MM.1S (cell line): ENCODE data around the gene WDFY4.

Source experiments
- EZH2 ChIP-seq: fragments of 300-600 bp; sonication (generic); optimal IDR thresholded peaks from 2 replicates; pipeline ENCODE3; 2017; ENCODE audit warnings: low read depth, mild to moderate bottlenecking, antibody characterized with exemption, low read length, mixed read lengths
- EZH2phosphoT487 ChIP-seq: fragments of 300-600 bp; sonication (generic); IDR thresholded peaks from 2 replicates; pipeline ENCODE4 v1.6.1; 2018; ENCODE audit warnings: antibody characterized with exemption, low read length
- TF ChIP-seq, protein P1 (sequence below): fragments of 300-600 bp; sonication (generic); IDR thresholded peaks from 2 replicates; pipeline ENCODE4 v1.5.1; 2016; ENCODE audit warnings: antibody characterized with exemption, low read length, mixed read lengths

DNA sequence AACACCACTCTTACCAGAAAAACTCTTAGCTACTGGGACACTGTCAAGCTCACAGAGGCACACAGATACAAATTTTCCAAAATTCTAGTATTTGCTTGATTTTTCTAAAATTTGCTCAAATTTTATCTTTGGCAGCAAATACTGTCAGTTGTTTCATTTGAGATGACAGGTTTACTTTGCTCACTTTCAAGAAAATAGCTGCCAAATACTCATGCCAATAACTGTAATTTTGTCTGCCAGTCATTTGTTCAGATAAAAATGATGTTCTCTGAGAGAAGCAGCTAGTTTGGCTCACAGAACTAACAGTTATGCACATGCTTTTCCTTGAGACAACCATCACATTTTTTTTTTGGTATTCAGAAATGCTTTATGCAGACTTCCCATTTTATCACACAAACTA, 172.2 kb downstream of the WDFY4 start:
- TF ChIP-seq EZH2 (no peak), EZH2phosphoT487 (no peak)
- TF ChIP-seq, protein P1, sequence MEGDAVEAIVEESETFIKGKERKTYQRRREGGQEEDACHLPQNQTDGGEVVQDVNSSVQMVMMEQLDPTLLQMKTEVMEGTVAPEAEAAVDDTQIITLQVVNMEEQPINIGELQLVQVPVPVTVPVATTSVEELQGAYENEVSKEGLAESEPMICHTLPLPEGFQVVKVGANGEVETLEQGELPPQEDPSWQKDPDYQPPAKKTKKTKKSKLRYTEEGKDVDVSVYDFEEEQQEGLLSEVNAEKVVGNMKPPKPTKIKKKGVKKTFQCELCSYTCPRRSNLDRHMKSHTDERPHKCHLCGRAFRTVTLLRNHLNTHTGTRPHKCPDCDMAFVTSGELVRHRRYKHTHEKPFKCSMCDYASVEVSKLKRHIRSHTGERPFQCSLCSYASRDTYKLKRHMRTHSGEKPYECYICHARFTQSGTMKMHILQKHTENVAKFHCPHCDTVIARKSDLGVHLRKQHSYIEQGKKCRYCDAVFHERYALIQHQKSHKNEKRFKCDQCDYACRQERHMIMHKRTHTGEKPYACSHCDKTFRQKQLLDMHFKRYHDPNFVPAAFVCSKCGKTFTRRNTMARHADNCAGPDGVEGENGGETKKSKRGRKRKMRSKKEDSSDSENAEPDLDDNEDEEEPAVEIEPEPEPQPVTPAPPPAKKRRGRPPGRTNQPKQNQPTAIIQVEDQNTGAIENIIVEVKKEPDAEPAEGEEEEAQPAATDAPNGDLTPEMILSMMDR, result no peak
